ENCODE data around the gene HNRNPA2B1.
"Not testable (repeated sequence)": the region's sequence is repeated elsewhere in the genome, so short reads cannot be mapped to it uniquely, and the experiment has no call there.

The HNRNPA2B1 gene

DNA sequence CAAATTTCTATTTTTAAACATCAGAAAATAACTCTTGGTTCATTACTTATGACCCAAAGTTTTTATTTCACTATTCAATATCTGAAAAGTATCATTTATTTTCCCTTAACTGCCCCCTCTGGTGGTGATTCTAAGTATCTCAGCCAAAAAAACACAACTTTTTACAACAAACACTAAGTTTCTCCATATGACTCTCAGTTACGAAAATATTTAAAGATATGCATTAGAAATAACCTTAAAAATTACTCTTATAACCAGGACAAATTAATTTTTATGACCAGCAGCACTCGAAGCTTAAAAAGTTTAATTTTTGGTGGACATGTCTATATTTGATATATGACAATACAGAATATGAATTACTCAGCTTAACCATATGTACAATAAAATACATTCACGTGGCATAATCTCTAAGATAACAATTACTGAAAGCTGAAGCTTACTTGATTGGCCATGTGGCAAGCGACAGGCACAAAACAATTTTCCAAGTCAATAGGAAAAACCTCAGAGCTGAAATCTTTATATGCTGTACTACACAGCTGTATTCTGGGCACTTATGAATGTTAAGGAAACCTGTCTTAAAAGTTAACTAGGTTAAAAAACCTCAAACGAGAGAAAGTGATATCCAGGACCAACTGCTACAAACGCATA lies 2.3 kb downstream of the HNRNPA2B1 start:
- in situ Hi-C loops (cut with HindIII; ENCODE audit: low sequenced_read_pairs): no loop called here

GRCh38 chr7:26197153-26198115 lies 3.1 kb downstream of the HNRNPA2B1 start:
- in situ Hi-C loops (cut with HindIII; ENCODE audit: low sequenced_read_pairs): no loop called here

DNA sequence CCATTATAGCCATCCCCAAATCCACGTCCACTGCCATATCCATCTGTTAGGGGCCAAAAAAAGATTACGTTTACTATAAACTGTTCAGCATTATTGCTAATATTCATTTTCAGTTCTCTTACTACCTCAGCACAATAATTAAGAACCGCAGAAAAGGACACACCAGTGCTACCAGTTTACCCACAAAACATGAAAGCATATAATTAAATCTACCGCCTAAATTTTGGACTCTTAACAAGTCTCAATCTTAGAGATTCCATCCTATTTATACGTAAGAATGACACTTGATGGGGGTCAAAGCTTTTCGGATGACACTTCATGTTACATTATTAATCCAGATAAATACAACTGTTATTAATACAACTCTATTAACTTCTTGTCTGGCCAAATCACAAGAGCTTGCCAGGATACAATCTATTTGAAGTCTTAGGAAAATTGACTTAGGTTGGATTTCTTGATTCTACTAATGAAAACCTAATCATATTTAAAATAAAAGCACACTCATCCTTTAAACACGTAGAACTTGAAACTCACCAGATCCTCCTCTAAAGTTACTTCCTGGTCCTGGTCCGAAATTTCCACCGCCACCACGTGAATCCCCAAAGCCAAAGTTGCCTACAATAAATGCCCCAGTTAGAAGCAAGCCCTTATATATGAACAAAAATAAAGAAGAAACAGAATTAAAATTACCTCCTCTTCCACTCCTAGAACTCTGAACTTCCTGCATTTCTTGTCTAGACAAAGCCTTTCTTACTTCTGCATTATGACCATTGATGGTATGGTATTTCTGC lies 4.5 kb downstream of the HNRNPA2B1 start:
- in situ Hi-C loops (cut with HindIII; ENCODE audit: low sequenced_read_pairs): no loop called here

DNA sequence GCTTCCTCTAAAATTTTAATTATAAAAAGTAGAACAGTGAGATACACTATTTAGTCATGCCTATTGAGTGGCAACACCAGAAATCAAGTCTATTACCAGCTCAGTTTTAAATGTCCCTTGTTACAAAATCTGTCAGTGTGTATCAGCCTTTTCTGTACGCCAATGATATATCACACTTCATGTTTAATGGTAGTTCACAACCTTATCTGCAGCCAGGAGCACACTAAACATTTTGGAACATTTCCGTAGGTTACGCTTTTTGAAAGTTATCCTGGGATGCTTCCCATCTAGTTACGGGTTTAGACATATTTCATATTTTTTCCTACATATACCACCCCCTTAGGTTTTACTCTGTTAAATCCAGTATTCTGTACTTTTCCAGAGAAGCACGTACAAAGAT lies 5.4 kb downstream of the HNRNPA2B1 start:
- in situ Hi-C loops (cut with HindIII; ENCODE audit: low sequenced_read_pairs): no loop called here

DNA sequence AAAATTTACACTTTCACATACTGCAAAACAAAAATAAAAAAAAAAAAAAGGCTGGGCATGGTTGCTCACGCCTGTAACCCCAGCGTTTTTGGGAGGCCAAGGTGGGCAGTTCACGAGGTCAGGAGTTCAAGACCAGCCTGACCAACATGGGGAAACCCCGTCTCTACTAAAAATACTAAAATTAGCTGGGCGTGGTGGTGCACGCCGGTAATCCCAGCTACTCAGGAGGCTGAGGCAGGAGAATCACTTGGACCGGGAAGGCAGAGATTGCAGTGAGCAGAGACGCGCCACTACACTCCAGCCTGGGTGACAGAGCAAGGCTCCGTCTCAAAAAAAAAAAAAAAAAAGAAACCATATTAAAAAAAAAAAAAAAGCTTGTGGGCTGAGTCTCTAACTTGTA lies 5.8 kb downstream of the HNRNPA2B1 start:
- in situ Hi-C loops (cut with HindIII; ENCODE audit: low sequenced_read_pairs): not testable (repeated sequence)

DNA sequence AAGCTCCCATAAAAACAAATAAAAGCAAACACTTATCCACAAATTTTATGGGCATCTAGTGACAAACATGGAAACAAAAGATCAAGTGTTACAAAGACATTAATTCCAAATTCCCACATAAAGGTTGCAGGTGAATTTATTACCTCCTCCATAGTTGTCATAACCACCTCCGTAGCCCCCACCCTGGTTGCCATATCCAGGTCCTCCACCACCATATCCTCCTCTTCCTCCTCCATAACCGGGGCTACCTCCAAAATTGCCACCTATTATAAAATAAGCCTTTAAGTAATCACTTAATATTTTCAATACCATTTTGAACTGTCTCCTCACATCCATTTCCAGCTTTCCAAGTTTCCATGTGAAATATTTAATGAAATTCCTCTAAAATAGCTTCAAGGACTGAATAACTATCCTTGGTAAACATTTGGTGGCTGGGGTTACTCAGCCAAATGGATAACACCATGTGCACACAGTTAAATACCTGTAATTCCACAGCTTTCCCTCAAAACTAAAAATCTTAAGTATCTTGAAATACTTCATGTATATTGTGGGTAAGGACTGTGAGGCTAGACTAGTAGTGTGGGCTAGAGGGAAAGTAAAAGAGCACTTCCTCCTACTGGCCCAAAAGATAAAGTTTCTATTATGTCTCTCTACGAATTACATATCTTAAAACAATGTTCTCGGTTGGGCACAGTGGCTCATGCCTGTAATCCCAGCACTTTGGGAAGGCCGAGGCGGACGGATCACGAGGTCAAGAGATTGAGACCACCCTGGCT lies 6.9 kb downstream of the HNRNPA2B1 start:
- in situ Hi-C loops (cut with HindIII; ENCODE audit: low sequenced_read_pairs): no loop called here

DNA sequence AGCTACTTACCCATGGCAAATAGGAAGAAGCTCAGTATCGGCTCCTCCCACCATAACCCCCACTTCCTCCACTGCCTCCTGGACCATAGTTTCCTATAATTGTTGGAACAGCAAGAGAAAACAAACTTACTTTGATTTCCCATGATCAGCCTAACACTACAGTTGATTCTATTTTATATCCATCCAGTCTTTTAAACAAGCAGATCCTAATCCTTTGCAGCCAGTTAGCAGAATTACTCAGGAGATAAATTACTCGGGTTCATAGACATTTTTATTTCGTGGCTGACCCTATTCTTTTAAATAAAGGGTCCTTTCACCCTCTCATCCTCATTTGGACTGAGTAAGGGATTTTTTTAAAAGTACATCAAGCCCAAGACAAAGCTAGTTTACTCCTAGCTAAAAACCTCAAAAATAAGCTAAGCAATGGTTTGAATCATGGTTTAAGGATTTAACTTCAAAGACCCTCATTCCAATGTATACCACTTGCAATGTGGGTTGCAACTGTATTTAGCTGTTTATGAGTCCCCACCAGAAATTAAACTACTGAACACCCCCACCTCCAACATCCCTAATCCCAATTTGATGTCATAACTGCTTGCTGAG lies 8.0 kb downstream of the HNRNPA2B1 start:
- in situ Hi-C loops (cut with HindIII; ENCODE audit: low sequenced_read_pairs): no loop called here

DNA sequence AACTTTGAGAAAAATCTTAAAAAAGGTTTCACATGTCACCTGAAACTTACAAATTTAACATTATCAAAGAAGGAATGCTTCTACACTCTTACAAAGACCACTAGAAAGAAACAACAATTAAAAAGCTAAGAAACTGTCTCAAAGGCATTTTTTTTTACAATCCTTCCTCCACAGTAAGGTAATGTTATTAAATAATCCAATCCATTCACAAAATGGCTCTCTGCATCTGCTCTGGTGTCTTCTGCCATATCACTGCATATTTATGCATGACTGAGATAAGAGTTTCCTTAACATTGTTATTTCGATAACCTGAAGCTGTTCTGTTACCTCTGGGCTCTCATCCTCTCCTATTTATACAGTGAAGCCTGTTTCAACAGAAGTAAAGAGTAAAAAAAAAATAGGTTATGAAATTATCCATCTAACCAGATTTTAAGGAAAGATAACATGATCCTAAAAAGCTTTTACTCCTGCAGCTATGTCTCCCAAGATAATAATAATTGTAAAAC lies 8.5 kb downstream of the HNRNPA2B1 start:
- in situ Hi-C loops (cut with HindIII; ENCODE audit: low sequenced_read_pairs): no loop called here

- in situ Hi-C loops (cut with HindIII; ENCODE audit: low sequenced_read_pairs): no loop called here
Measured at GRCh38 chr7:26191233-26191973, 9.1 kb downstream of the HNRNPA2B1 start.

DNA sequence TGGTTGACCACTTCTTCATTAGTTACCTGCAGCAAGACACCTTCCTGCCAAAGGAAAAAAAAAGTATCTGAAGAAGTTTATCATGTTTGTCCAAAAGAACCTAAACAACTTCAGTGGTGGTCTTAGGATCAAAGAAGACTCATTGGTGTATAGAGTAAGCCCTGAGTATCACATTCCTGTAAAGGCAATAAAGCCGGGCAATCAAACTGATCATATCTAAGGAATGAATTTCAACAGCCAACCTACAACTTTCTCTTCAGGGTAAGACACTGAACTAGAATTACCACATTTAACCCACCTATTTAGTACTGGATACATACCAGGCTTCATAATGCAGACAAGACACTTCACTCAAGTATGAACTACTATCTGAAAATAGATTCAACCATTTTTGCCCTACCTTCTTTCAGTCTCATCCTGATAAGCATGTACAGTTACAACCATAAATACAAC lies 10.1 kb downstream of the HNRNPA2B1 start:
- in situ Hi-C loops (cut with HindIII; ENCODE audit: low sequenced_read_pairs): no loop called here

- in situ Hi-C loops (cut with HindIII; ENCODE audit: low sequenced_read_pairs): no loop called here
Measured at GRCh38 chr7:26189697-26190096, 10.8 kb downstream of the HNRNPA2B1 start.

DNA sequence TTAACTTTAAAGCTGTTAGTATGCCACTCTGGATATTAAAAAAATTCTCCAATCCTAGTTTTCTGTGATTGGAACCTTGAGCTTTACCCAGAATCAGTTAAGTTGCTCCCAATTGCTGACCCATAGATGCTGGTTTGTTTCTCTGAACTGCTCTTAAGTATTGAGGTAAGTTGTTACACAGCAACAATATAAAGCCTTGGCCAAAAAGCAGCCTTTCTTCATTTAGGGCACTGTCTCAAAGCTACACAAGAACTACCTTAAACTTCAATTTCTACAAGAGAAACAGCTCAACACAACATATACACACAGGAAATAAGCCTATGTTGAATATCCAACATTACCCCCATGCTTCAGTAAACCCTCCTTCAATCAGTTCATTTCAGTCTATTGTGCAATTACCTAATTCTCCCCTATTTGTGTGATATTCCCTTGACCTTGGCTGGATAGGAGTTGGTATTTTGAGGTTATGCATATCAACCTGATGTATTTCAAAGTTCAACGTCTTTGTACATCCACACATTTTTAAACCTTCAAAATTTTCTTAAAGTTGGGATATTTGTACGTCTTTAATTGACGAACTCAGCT lies 11.5 kb downstream of the HNRNPA2B1 start:
- in situ Hi-C loops (cut with HindIII; ENCODE audit: low sequenced_read_pairs): no loop called here

GRCh38 chr7:26188206-26188956 lies 12.2 kb downstream of the HNRNPA2B1 start:
- in situ Hi-C loops (cut with HindIII; ENCODE audit: low sequenced_read_pairs): no loop called here

DNA sequence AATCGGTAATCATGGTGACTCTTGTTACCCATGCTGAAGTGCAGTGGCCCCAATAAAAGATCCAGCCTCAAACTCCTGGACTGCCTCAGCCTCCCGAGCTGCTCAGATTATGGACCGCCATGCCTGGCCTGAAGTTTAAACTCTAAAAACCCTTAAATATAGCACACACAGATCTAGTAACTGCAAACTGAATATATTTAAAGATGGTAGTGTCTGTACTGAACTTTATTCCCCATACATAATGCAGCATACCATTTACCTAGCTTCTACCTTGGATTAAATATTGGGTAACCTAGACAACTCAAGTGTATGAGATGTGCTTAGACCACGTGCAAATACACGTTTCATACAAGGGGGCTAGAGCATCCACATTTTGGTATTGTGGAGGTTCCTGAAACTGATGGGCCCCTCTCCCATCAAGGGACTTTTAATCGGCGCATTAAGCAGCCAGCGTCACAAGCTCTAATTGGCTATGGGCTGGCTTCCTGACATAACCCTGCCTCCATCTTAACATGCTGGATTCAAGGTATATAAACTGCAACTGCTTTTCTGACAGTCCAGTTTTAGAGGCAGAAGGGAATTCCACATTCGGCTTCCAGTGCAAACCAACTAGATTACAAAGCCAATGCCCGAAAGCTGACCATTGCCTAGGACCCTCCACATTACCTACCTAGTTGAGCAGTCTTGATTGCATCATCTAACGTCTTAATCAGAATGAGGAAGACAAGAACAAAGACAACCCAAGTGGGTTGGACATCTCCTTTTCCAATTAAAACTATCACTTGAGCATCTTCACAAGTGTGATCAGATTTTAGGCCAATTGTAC lies 13.0 kb downstream of the HNRNPA2B1 start:
- in situ Hi-C loops (cut with HindIII; ENCODE audit: low sequenced_read_pairs): no loop called here

DNA sequence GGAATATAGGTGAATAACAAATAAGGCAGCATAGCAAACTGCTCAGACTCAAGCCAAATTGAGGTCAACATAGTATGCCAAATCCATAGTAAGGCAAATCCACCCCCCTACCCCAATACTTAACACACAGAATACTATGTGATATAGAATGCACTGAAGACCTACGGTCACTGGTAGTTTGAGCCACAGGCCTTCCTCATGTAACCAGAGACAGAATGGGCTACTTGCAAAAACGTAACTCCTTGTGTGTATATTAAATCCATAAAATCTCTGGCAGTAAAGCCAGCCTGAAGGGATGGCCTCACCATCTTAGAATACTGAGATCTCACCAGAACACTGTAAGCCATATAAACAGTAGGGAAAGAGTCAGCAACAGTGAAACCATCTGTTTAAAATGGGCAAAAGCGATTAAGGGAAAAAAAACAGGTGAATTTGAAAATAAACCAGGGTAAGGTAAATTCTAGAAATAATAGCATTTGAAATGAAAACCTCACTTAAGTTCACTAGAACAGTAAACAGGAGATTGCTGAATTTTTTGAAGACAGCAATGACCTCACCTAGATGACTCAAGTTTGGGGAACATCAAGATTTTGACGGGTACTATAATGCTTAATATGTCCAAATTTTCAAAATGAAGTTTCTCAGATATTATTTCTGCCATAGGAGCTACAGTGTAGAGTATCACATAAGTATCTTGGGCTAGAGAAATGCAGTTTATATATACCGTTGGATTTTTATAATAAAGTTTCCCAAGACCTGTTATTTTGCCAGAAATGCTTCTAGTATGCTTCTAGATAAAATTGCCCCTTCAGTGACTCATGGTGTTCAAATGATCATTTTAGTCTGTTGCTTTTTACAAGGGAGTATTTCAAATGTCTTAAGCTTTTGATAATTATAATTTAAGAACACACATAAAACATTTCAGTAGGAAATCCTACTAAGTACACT lies 13.9 kb downstream of the HNRNPA2B1 start:
- in situ Hi-C loops (cut with HindIII; ENCODE audit: low sequenced_read_pairs): no loop called here

DNA sequence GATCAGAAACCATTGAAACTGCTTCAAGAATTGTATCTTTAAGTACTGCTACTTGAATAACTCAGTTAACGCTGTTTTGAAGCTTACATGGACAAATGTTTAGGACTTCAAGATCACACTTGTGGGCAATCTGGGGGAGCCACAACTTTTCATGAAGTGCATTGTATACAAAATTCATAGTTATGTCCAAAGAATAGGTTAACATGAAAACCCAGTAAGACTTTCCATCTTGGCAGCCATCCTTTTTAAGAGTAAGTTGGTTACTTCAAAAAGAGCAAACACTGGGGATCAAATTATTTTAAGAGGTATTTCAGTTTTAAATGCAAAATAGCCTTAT lies 14.7 kb downstream of the HNRNPA2B1 start:
- in situ Hi-C loops (cut with HindIII; ENCODE audit: low sequenced_read_pairs): no loop called here
